ENCODE measurements around the gene SIK3.

The SIK3 gene

GRCh38 chr11:116960930-116961329 is 137.3 kb downstream of the SIK3 start:
- DNase-seq = no peak

- no peak for DNase-seq
These were observed 140.0 kb downstream of the SIK3 start for GRCh38 chr11:116958246-116958645.

- DNase-seq = no peak
These were observed 142.3 kb downstream of the SIK3 start for GRCh38 chr11:116955949-116956348.

GRCh38 chr11:116955548-116955947 is 142.7 kb downstream of the SIK3 start:
- no peak for DNase-seq

- DNase-seq = no peak
These were observed 144.5 kb downstream of the SIK3 start for GRCh38 chr11:116953530-116954285.

GRCh38 chr11:116951762-116952161 is 146.5 kb downstream of the SIK3 start:
- no peak for DNase-seq

GRCh38 chr11:116950210-116950609 is 148.0 kb downstream of the SIK3 start:
- DNase-seq = no peak

GRCh38 chr11:116948391-116948790 is 149.8 kb downstream of the SIK3 start:
- DNase-seq = no peak

- no peak for DNase-seq
These were observed 151.8 kb downstream of the SIK3 start for GRCh38 chr11:116946414-116946813.

GRCh38 chr11:116939499-116939898 is 158.7 kb downstream of the SIK3 start:
- DNase-seq = no peak

- DNase-seq = no peak
These were observed 159.7 kb downstream of the SIK3 start for GRCh38 chr11:116938471-116939070.

- no peak for DNase-seq
These were observed 161.3 kb downstream of the SIK3 start for GRCh38 chr11:116936754-116937446.

- DNase-seq = no peak
These were observed 162.7 kb downstream of the SIK3 start for GRCh38 chr11:116935514-116935913.

- no peak for DNase-seq
These were observed 163.1 kb downstream of the SIK3 start for GRCh38 chr11:116935089-116935488.

GRCh38 chr11:116933961-116934360 is 164.3 kb downstream of the SIK3 start:
- no peak for DNase-seq

- DNase-seq = no peak
These were observed 166.0 kb downstream of the SIK3 start for GRCh38 chr11:116932181-116932580.

GRCh38 chr11:116931206-116931953 is 166.8 kb downstream of the SIK3 start:
- no peak for DNase-seq

- no peak for DNase-seq
These were observed 167.6 kb downstream of the SIK3 start for GRCh38 chr11:116930586-116930985.

- DNase-seq = peak; percentile 32
These were observed 168.1 kb downstream of the SIK3 start for GRCh38 chr11:116930177-116930576.

GRCh38 chr11:116929414-116930090 is 168.7 kb downstream of the SIK3 start:
- DNase-seq = no peak

GRCh38 chr11:116928845-116929244 is 169.4 kb downstream of the SIK3 start:
- DNase-seq = no peak

GRCh38 chr11:116928102-116928777 is 170.0 kb downstream of the SIK3 start:
- DNase-seq = no peak

All from activated CD8-positive, alpha-beta memory T cell treated with anti-CD3 and anti-CD28 coated beads, Interleukin-2, amount 50 U/mL, for 4 hours (primary cell).